Endothelial cell of umbilical vein (primary cell): Measurements from ENCODE around the gene OTOGL. TPM values are rescaled to one million over a fixed set of nuclear protein-coding genes. Genes with fewer than 3 reads are reported as not detected.

Source experiments
- BruUV-seq: library from RNA; stranded (reverse); fragments of 400-500 nt; replicated peaks from 2 replicates; lab custom pipeline; 2021; lab: Mats Ljungman, UMichigan
- CTCF ChIA-PET: fragments of 300-600, 350-600 bp; sonication (Branson Sonifier 250); formaldehyde crosslinking; loops from one replicate; lab custom pipeline; 2021; ENCODE audit warnings: antibody characterized with exemption, inconsistent platforms; lab: Charles Lee
- POLR2A ChIA-PET: fragments of 300-600, 350-600 bp; sonication (Branson Sonifier 250); formaldehyde crosslinking; loops from one replicate; lab custom pipeline; 2021; ENCODE audit warnings: antibody characterized with exemption, inconsistent platforms; lab: Charles Lee
- DNase-seq: peaks from one replicate; pipeline ENCODE4 v3.0.0-alpha.2; 2011; ENCODE audit warnings: low read depth, low spot score
- FAIRE-seq: peaks from 2 replicates; lab custom pipeline; 2011; peaks lifted over from hg19 to GRCh38; lab: Jason Lieb, UNC
- H2AFZ ChIP-seq: 2 replicates; pipeline ENCODE4 v1.6.0; 2012; ENCODE audit warnings: low read depth, low read length, control low read depth, inconsistent platforms
- H3K27ac ChIP-seq: 2 replicates; pipeline ENCODE4 v1.5.1; 2011; ENCODE audit warnings: low read depth, mild to moderate bottlenecking, control low read depth, low read length, moderate library complexity; ENCODE audit not compliant: insufficient read depth
- H3K27me3 ChIP-seq, 2 experiments: 2 replicates each; pipeline versions ENCODE4 v1.6.0 to v1.6.1; 2011; ENCODE audit warnings: low read length in 2 of 2, mixed read lengths in 1 of 2; ENCODE audit not compliant: control insufficient read depth in 2 of 2, insufficient read depth in 2 of 2
- H3K36me3 ChIP-seq, 2 experiments: 2 replicates in 1 of 2; 3 replicates in 1 of 2; pipeline ENCODE4 v1.5.1; 2011; ENCODE audit warnings: low read length in 2 of 2, mild to moderate bottlenecking in 1 of 2, moderate library complexity in 1 of 2; ENCODE audit not compliant: control insufficient read depth in 2 of 2, insufficient read depth in 2 of 2; ENCODE audit errors: extremely low read depth in 1 of 2
- H3K4me1 ChIP-seq: 3 replicates; pipeline ENCODE4 v1.5.1; 2011; ENCODE audit warnings: mild to moderate bottlenecking, low read length; ENCODE audit not compliant: control insufficient read depth, insufficient read depth; ENCODE audit errors: extremely low read depth
- H3K4me2 ChIP-seq: 2 replicates; pipeline ENCODE4 v1.6.1; 2011; ENCODE audit warnings: low read length, control low read depth, mixed read lengths; ENCODE audit not compliant: insufficient read depth
- H3K4me3 ChIP-seq, 3 experiments: fragments of 200-600 bp in 1 of 3; sonication (generic), shearing (Covaris generic) in 1 of 3; replicated peaks in 1 of 3; 2 replicates each; pipeline ENCODE4 v1.5.1; 2011 to 2016; ENCODE audit warnings: control low read depth in 3 of 3, low read length in 3 of 3, mild to moderate bottlenecking in 2 of 3, inconsistent platforms in 1 of 3, low read depth in 1 of 3, moderate library complexity in 1 of 3; ENCODE audit not compliant: insufficient read depth in 1 of 3
- H3K79me2 ChIP-seq: 2 replicates; pipeline ENCODE4 v1.6.0; 2012; ENCODE audit warnings: low read length, inconsistent platforms; ENCODE audit not compliant: control insufficient read depth, insufficient read depth
- H3K9ac ChIP-seq: replicated peaks from 2 replicates; pipeline ENCODE3; 2011; ENCODE audit warnings: low read length, control low read depth; ENCODE audit not compliant: insufficient read depth; ENCODE audit errors: extremely low read depth
- H3K9me1 ChIP-seq: replicated peaks from 3 replicates; pipeline ENCODE4 v1.6.0; 2011; ENCODE audit warnings: mild to moderate bottlenecking, low read length; ENCODE audit not compliant: control insufficient read depth, insufficient read depth; ENCODE audit errors: extremely low read depth
- H3K9me3 ChIP-seq: replicated peaks from 2 replicates; pipeline ENCODE4 v1.5.1; 2012; ENCODE audit warnings: low read length, inconsistent platforms; ENCODE audit not compliant: control insufficient read depth, insufficient read depth
- H4K20me1 ChIP-seq: replicated peaks from 2 replicates; pipeline ENCODE3; 2011; ENCODE audit warnings: mild to moderate bottlenecking, low read length; ENCODE audit not compliant: control insufficient read depth, insufficient read depth; ENCODE audit errors: extremely low read depth
- EZH2 ChIP-seq: IDR thresholded peaks from 2 replicates; pipeline ENCODE4 v1.6.1; 2012; ENCODE audit warnings: borderline replicate concordance, low read depth, mild to moderate bottlenecking, moderate library complexity, low read length, inconsistent platforms; ENCODE audit not compliant: severe bottlenecking
- FOS ChIP-seq: IDR thresholded peaks from 2 replicates; pipeline ENCODE4 v1.6.1; 2011; ENCODE audit warnings: mild to moderate bottlenecking, low read length, moderate library complexity, borderline replicate concordance; ENCODE audit not compliant: insufficient read depth
- GATA2 ChIP-seq: IDR thresholded peaks from 2 replicates; pipeline ENCODE4 v1.7.0; 2011; ENCODE audit warnings: low read depth, mild to moderate bottlenecking, moderate library complexity, mixed read lengths, low read length; ENCODE audit not compliant: insufficient read length, insufficient read depth
- JUN ChIP-seq: IDR thresholded peaks from 2 replicates; pipeline ENCODE4 v1.6.1; 2011; ENCODE audit warnings: borderline replicate concordance, low read depth; ENCODE audit not compliant: insufficient read length, insufficient read depth
- MAX ChIP-seq: IDR thresholded peaks from 2 replicates; pipeline ENCODE4 v1.6.1; 2011; ENCODE audit not compliant: insufficient read depth, insufficient read length
- MYC ChIP-seq: IDR thresholded peaks from one replicate; pipeline ENCODE4 v1.6.1; 2011; ENCODE audit warnings: mild to moderate bottlenecking, low read depth, low read length
- POLR2A ChIP-seq: IDR thresholded peaks from 2 replicates; pipeline ENCODE4 v1.6.1; 2012; ENCODE audit warnings: low read depth, mild to moderate bottlenecking, control low read depth, low read length
- POLR2AphosphoS5 ChIP-seq: IDR thresholded peaks from 2 replicates; pipeline ENCODE4 v1.6.1; 2012; ENCODE audit warnings: low read depth, mild to moderate bottlenecking, control low read depth, low read length, moderate library complexity; ENCODE audit not compliant: insufficient read depth
- dilution Hi-C: fragments of 300-500 bp; cut with MboI; formaldehyde crosslinking; loops from one replicate; pipeline ENCODE4 v1.15.0; 2019; ENCODE audit warnings: low sequenced_read_pairs; ENCODE audit not compliant: extremely low pct_ligation_motif_present
- intact Hi-C: fragments of 100-400 bp; cut with micrococcal nuclease; formaldehyde crosslinking; loops from one replicate; pipeline ENCODE4 v1.10.0; 2022
- polyA plus RNA-seq, 4 experiments: library from polyadenylated mRNA; depleted of rRNA in 3 of 4; stranded (reverse) in 3 of 4; unstranded in 1 of 4; fragments of >200 nt; gene quantifications; 2 replicates each; pipeline versions ENCODE4 v1.2.1 to v1.2.3, GENCODE V29; 2011 to 2012; ENCODE audit warnings: missing spikeins in 1 of 4
- total RNA-seq: library from RNA; stranded (reverse); gene quantifications from 2 replicates; pipeline ENCODE4 v1.2.3, GENCODE V29; 2021
- TF ChIP-seq, protein P1 (sequence below), 2 donors: IDR thresholded peaks; 1 replicate in 1 of 2; 2 replicates in 1 of 2; pipeline ENCODE4 v1.5.1; 2011; ENCODE audit warnings: low read length in 2 of 2, mild to moderate bottlenecking in 2 of 2, moderate library complexity in 2 of 2, control low read depth in 1 of 2, inconsistent platforms in 1 of 2, low read depth in 1 of 2; ENCODE audit not compliant: insufficient read depth in 1 of 2; ENCODE audit errors: extremely low read depth in 1 of 2

The OTOGL gene
- total and polyA plus RNA-seq, 2 donors (not counting 3 experiments of a cell fraction or from before 2014, with no cell fraction given) = 1.4 to 2.0 TPM

DNA sequence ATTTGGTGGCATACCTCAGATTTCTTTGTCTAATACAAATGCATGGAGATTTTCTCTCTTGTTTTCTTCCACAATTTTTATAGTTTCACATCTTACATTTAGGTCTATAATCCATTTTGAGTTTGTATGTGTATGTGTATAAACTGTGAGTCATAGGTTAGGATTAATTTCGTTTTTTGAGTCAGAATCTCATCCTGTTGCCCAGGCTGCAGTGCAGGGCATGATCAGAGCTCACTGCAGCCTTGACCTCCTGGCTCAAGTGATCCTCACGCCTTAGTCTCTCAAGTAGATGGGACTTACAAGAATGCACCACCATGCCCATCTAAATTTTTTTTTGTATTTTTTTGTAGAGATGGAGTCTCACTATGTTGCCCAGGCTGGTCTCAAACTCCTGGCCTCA is 71.6 kb downstream of the OTOGL start:
- no peak overlapping the region for H3K4me2 ChIP-seq
- no peaks in the 10 kb centered on the region for H3K27me3 ChIP-seq
- no peak for FAIRE-seq
- intact Hi-C loops (no loop called here), dilution Hi-C loops (no loop called here)
- ChIA-PET CTCF (no interaction called here), POLR2A (no interaction called here)
- BruUV-seq = no TSS peak
- H3K9me1 ChIP-seq = no peaks in the 10 kb centered on the region
- no peak for TF ChIP-seq FOS
- TF ChIP-seq POLR2AphosphoS5 = no peak
- no peak for TF ChIP-seq MYC
- no peak for TF ChIP-seq MAX
- no peak for TF ChIP-seq JUN
- TF ChIP-seq EZH2 = no peak
- TF ChIP-seq GATA2 = no peak
- no peak for TF ChIP-seq POLR2A
- TF ChIP-seq, protein P1, sequence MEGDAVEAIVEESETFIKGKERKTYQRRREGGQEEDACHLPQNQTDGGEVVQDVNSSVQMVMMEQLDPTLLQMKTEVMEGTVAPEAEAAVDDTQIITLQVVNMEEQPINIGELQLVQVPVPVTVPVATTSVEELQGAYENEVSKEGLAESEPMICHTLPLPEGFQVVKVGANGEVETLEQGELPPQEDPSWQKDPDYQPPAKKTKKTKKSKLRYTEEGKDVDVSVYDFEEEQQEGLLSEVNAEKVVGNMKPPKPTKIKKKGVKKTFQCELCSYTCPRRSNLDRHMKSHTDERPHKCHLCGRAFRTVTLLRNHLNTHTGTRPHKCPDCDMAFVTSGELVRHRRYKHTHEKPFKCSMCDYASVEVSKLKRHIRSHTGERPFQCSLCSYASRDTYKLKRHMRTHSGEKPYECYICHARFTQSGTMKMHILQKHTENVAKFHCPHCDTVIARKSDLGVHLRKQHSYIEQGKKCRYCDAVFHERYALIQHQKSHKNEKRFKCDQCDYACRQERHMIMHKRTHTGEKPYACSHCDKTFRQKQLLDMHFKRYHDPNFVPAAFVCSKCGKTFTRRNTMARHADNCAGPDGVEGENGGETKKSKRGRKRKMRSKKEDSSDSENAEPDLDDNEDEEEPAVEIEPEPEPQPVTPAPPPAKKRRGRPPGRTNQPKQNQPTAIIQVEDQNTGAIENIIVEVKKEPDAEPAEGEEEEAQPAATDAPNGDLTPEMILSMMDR (IDR thresholded peaks at IDR 0.05; ENCODE audit: extremely low read depth in 1 of 2, insufficient read depth in 1 of 2, low read depth in 1 of 2, low read length in 2 of 2) = no peak
- H3K4me3 ChIP-seq = no peak overlapping the region
- H3K79me2 ChIP-seq = no peaks in the 10 kb centered on the region
- H4K20me1 ChIP-seq = no peaks in the 10 kb centered on the region
- H3K4me1 ChIP-seq = peaks cover 6% of the 10 kb centered on the region
- no peak overlapping the region for H2AFZ ChIP-seq
- H3K9ac ChIP-seq = no peak overlapping the region
- H3K27ac ChIP-seq = no peak overlapping the region
- H3K36me3 ChIP-seq = no peaks in the 10 kb centered on the region
- no peaks in the 10 kb centered on the region for H3K9me3 ChIP-seq
- no peak for DNase-seq
